Keratinocyte (primary cell): ENCODE data around the gene C6orf62.

Experiments
- CTCF ChIP-seq, 3 experiments: IDR thresholded peaks in 1 of 3; conservative IDR thresholded peaks in 1 of 3; optimal IDR thresholded peaks in 1 of 3; 2 replicates in 2 of 3; 3 replicates in 1 of 3; pipeline versions ENCODE3 to v1.5.1; 2011; ENCODE audit warnings: low read length in 3 of 3, mild to moderate bottlenecking in 3 of 3, moderate library complexity in 2 of 3, control low read depth in 1 of 3, inconsistent platforms in 1 of 3; ENCODE audit not compliant: insufficient read depth in 2 of 3; ENCODE audit errors: extremely low read depth in 1 of 3
- EZH2 ChIP-seq: IDR thresholded peaks from one replicate; pipeline ENCODE4 v1.6.1; 2012; ENCODE audit warnings: inconsistent platforms, mild to moderate bottlenecking, low read length, moderate library complexity

- TF ChIP-seq CTCF (optimal IDR thresholded peaks at IDR 0.05 in 1 of 3, IDR thresholded peaks at IDR 0.05 in 1 of 3, conservative IDR thresholded peaks at IDR 0.05 in 1 of 3; ENCODE audit: extremely low read depth in 1 of 3, insufficient read depth in 2 of 3, low read length in 3 of 3) (no peak), EZH2 (no peak)
These were observed 29.0 kb downstream of the C6orf62 start for GRCh38 chr6:24689964-24690363.
